ENCODE results near the gene BBOX1.
"Not testable (repeated sequence)": the region's sequence is repeated elsewhere in the genome, so short reads cannot be mapped to it uniquely, and the experiment has no call there.

BBOX1 gene, protein sequence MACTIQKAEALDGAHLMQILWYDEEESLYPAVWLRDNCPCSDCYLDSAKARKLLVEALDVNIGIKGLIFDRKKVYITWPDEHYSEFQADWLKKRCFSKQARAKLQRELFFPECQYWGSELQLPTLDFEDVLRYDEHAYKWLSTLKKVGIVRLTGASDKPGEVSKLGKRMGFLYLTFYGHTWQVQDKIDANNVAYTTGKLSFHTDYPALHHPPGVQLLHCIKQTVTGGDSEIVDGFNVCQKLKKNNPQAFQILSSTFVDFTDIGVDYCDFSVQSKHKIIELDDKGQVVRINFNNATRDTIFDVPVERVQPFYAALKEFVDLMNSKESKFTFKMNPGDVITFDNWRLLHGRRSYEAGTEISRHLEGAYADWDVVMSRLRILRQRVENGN

DNA sequence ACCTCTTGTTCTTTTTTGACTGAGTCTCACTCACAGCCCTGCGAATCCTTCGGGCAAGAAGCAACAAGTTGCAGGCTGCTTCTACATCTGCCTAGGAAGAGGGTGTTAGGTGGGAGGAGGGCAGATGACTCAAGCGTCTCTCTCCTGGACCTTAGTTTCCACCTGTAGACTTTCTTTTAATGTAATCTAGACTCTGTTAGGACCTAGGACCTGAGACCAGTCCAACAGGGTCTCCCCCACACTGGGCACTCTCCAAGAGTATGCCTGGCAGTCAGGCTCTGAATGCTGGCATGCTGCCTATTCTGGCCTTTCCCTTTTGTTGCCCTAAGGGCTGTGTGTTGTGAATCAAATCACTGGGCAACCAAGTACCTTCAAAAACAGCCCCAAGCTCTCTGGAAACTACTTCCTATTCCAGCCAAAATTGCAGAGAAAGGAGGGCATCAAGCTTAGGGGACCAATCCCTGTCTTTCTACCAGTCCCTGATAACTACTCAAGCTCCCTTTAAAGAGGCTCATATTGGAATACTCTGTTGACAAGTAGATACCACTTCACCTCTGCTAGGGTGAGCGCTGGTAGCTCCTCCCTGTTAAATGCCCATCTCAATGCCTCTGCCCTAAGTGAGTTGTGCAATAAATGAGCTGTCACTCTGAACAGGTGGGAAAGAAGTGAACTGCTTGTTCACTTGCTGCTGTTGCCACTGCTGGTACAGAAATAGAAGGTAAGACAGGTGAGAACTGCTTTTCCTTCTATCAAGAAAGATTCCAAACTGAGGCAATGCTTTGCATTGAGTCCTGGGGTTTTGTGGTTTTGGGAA lies at the start of gene BBOX1:
BBOX1 (plus strand) TSS at position 514 of the 814 bp plus-strand sequence. CDS start 14,616 bp downstream, outside the sequence.
- DNase-seq (ENCODE audit: low read depth in 2 of 2) = no peak

DNA sequence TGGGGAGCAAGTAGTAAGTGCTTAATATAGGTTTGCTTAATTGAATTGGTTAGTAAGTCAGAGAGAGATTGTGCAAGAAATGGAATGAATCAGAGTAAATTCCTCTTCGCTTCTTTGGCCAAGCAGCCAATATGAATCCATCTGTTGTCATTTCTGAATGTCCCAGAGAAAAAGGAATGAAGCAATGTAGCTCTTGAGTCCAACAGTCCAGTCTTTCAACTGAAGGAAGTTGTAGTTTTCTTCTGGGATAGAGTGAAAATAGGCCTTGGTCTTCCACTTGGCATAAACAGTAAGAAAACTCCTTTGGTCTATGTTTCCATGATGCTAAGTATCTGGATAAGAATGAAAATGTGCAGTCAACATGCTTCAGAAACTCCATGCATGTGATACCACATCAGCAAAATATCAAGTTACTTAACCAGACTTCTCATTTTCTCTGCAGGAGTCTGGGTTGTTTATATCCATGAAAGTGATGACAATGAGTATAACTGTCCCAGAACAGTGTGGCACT lies 48.5 kb upstream of the BBOX1 start:
- DNase-seq (ENCODE audit: low read depth in 2 of 2) = no peak

DNA sequence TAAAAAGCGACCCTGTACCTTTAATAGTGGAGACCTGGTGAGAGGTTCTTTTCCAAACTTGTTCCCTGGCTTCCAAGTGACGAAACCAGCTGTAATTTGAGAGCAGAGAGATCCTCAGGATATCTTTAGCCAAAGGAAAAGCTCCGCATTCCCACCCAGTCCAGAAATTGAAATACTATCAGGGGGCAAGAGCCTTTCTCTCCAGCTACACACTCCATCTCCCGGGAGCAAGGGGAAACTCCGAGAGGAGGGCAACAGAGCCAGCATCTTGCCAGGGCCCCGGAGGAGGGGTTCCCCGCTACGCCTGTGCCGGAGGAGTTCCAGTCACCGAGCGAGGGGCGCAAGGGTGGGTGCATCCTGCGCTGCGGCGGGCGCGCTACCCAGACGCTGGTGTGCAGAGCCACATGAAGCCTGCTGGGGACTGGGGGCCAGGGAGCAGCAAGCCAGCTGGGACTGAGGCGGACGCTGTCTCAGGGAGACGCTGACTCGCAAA lies 46.6 kb upstream of the BBOX1 start, which contains the start of gene FIBIN:
FIBIN (plus strand) TSS at position 148 of the 493 bp plus-strand sequence. CDS start 415 bp downstream, outside the sequence.
- DNase-seq (ENCODE audit: low read depth in 2 of 2) = no peak

DNA sequence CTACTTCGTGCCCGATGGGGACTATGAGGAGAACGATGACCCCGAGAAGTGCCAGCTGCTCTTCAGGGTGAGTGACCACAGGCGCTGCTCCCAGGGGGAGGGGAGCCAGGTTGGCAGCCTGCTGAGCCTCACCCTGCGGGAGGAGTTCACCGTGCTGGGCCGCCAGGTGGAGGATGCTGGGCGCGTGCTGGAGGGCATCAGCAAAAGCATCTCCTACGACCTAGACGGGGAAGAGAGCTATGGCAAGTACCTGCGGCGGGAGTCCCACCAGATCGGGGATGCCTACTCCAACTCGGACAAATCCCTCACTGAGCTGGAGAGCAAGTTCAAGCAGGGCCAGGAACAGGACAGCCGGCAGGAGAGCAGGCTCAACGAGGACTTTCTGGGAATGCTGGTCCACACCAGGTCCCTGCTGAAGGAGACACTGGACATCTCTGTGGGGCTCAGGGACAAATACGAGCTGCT lies 46.0 kb upstream of the BBOX1 start:
- DNase-seq (ENCODE audit: low read depth in 2 of 2) = no peak

DNA sequence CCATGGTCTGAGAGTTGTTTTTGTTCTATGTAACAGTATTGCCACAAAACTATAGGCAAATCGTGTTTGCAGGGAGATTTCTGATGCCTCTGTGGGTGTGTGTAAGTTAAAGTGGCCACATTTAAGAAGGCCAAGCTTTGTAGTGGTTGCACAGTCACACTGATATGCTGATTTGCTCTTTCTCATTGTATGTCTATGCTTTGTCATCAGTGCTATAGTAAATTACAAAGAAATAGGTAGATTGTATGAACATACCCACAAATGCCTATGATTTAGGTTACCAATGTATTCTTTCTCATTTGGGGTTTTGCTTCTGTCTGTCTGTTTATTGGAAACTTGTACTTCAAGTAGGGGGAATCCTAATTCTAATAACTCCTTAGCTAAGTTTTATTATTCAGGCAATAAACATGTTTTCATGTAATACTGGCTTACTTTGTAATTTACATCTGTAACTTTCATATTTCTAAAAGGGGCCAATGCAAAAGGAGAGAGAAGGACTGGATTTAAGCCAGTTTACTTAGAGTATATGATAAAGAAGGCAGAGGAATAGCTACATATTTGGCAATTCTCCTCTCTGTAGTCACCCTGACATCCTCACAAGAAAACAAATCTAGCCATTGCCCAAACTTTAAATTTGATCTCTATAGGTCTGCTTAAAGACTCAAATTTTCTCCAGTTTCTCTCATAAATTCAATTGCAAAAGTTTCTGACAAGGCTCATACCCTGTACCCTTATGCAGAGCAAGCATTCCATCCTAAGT lies 44.7 kb upstream of the BBOX1 start:
- no peak for DNase-seq (ENCODE audit: low read depth in 2 of 2)

DNA sequence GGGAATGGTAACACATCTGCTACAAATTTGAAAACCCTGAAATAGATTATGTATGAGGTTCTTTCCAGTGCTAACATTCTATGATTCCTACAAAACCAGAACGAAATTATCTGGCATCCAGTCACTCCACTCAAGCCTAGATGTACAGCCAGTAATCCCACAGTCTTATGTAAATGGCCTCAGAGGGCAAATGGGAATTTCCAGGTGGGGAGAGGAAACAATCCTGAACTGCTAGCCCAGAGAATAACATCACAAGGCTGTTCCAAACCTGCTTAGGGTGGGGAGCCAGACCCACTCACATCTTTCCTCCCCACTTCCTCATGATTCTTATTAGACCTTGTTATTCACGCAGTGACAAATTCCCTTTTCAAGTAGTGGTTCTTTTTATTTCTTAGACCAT lies 43.2 kb upstream of the BBOX1 start:
- no peak for DNase-seq (ENCODE audit: low read depth in 2 of 2)

DNA sequence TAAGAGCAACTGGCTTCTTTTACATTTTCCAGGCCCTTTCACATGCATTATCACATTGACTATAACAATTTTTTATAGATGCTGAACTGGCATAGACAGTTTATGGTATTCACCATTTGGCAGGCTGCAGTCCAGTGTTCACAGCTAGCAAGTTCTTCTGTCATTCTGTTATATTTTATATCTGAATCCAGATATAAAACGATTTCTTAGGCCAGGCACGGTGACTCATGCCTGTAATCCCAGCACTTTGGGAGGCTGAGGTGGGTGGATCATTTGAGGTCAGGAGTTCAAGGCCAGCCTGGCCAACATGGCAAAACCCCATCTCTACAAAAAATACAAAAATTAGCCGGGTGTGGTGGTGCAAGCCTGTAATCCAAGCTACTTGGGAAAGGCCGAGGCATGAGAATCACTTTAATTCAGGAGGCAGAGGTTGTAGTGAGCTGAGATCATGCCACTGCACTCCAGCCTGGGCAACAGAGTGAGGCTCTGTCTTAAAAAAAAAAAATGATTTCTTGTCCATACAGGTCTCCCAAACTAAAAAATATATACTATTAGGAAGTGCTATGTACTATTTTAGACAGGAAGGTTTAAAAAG lies 39.4 kb upstream of the BBOX1 start:
- not testable (repeated sequence) for DNase-seq (ENCODE audit: low read depth in 2 of 2)

DNA sequence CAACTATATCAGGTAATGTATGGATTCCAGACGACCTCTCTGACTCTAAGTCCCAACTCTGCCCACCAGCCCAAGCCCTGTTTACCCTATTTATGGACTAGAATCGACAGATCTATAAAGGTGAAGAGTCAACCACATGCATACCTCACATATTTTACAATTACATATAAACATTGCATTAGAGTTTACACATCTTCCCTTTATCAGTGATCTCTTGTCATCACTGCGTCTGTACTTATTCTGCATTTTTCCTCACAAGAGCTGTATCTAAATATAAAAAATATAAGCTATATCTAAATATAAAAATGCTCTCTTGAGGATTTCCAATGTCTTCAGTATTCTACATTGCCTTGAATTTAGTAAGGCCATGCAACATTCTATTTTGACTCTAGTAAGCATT lies 38.2 kb upstream of the BBOX1 start:
- no peak for DNase-seq (ENCODE audit: low read depth in 2 of 2)

DNA sequence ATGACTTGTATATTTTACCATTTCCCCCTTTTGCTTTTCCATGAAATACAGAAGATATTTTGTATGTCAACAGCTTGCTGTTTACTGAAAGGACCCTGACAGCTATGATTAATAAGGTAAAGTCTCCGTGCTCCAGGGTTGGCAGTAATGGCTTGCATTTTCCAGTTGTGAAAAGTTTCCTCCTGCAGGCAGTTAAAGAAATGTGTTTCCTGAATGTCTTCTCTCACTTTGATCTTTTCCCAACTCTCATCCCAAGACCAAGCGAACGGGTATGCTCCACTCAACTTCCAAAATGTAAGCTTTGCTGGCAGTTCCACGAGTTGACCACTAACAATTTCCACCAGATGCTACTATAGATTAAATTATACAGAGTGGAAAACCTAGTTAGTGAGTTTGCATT lies 37.8 kb upstream of the BBOX1 start:
- DNase-seq (ENCODE audit: low read depth in 2 of 2) = no peak

DNA sequence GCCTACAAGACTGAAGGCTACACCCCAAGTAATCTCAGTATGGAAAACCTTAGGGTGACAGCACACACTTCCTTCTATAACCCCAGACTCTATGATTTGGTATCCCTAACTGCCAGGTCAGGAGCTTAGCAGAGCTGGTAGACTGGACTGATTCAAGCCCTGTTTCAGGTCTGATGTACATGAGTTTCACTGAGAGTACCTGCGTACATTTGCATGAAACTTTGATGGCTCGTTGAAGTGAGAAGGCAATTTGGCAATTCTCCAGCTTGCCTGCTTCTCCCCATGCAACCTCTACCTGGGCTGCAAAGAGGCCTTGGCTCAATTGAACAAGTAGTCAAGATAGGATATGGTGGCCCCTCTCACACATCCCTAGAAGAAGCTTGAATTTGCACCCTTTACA lies 36.5 kb upstream of the BBOX1 start:
- no peak for DNase-seq (ENCODE audit: low read depth in 2 of 2)

DNA sequence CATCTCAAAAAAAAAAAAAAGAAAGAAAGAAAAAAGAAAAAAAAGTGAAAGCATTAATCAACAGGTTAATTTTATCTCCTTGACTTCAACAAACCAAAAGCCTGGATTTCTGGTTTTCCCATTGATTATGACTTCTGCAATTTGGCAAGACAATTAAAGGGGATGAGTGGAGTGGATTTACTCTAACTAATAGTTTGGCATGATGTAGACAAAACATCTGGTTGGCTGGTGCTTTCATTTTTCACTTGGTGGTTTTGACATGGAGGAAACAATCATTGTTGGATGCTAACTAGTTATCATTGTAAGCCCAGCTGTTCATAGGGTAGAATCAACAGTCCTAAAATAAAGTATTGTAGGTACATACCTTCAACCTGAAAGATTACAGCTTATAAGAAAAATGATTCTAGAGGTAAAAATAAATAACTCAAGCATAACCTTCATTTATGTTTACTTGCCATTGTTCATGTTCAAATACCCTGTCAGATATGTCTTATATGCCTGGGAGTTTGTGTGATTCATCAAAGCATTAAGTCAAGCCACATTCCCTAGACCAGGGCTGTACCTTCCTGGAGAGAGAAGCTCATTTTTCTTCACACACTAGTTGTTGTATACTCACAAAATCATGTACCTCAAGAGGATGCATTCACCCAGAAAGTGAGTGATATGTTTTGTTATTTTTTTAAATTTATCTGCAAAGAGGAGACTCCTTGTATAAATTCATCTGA lies 31.6 kb upstream of the BBOX1 start:
- no peak for DNase-seq (ENCODE audit: low read depth in 2 of 2)

DNA sequence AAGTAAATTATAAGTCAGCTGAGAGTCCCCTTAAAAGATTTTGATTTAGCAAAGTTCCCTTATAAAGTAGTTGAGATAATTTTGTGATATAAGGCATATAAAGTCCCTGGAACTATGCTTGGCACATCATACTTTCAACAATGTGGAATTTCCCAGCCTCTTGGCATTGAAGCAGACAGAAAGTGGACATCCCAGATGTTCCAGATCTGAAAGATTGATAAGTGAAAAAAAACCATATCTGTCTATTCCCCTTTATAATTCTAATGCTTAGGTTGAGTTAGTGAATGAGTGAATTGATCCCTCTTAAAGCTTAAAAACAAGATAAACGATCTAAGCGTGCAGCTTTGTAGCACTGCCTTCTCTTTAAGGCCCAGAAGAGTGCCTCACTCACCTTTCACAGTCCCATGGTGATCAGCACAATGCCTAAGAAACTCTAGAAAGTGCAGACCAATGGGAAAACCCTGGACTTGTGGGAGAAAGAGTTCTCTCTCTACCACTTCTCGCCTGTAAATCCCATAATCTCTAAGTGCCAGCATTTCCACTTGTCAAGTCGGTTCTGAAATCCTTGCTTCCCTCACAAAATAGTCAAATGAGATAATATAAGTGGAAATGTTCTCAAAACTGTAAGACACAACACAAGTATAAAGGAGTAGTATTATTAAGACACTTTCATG lies 28.9 kb upstream of the BBOX1 start:
- DNase-seq (ENCODE audit: low read depth in 2 of 2) = no peak

DNA sequence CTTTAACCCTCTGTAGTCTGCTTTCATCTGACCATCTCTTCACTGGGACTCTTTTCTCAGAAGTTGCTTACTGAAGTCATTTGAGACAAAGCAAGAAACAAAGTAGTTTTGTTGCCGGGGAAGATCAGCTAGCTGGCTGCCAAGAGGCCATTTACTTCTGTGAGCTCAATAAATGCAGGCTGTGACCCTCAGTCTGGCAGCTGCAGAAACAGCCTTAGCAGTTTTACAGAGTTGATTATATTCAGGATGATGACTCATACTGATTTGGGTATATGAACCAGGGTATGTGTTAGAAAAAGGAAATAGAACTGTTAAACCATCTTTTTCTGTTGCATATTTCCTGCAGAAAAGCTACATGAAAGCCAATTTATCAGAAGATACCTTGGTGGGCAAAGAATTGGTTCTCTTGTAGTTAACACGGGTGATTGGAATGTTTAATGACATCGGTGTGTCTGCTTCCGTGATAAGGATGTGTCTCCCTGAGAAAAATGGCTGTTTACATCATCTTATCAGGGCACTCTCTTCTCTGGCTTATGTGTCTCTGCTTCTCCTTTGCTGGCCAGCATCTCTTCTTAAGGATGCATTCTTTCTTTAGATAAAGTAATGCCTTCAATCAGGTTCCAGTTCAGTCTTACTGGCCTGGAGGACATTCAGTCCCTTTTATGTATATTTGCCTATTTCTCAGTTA lies 28.2 kb upstream of the BBOX1 start:
- no peak for DNase-seq (ENCODE audit: low read depth in 2 of 2)

DNA sequence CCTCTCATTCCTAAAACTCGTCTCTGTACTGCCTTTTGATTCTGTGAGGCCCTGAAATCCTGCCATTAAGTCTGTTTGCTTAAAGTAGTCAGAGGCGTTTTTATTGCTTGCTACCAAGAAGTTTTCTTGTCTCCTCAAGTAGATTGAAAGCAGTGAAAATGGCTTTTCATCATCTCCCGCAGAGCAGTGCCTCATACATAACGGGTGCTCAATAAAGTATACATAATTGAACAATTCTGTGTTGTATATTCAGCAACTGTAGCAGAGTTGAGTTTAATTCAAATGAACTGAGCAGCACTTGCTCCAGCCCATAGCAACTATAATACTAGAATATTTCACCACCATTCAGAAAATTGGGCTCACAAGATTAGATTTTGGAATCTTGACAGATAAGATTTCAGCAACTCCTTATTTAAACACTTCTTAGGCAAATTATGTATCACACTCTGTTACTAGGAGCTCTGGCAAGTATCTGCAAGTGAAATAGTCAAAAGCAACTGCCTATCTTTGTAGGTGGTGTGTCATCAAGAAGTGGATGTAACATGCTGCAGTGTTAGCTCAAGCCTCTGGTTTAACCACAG lies 26.7 kb upstream of the BBOX1 start:
- DNase-seq (ENCODE audit: low read depth in 2 of 2) = no peak

DNA sequence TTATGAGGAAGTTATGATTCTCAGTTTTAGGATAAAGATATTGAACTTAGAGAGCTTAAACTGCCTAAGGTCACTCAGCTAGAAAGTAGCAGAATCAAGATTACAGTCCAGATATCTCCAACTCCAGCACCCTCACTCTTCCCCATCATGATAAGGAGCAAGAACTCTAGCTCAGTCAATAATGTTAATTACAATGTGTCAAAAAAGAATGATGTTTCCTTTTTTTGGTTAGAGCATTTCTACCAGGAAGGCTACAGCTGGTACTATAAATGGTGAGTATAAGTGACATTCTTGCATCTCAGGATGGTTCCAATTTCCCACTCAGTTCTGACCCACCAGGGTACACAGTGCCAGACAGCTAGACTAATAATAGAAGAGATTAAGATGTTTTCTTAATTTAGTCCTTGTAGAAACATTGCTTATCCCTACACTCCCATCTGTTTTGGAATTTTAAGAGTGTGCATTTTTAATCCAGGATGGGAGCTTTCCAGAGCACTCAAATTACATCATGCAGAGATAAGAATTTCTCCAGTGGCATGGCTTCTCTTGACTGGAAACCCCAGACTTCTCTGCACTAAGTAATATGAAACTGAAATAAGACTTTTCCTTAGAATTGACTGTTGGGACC lies 21.6 kb upstream of the BBOX1 start:
- no peak for DNase-seq (ENCODE audit: low read depth in 2 of 2)

DNA sequence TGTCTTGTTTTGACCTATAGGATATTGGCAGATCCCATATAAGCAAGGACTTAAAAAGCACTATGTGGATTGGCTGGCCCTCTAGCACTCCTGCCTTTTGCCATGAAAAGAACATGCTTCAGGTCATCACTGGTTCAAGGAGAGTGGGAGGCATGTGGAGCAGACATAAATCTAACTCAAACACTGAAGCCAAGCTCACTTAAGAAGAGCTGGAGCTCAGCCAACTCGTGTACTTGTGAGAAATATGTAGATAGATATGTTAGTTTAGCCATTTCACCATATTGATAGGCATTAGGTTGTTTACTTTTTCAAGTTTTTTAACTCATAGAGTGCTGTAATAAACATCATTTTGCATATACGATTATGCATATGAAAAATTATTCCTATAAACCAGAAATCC lies 19.9 kb upstream of the BBOX1 start:
- no peak for DNase-seq (ENCODE audit: low read depth in 2 of 2)

DNA sequence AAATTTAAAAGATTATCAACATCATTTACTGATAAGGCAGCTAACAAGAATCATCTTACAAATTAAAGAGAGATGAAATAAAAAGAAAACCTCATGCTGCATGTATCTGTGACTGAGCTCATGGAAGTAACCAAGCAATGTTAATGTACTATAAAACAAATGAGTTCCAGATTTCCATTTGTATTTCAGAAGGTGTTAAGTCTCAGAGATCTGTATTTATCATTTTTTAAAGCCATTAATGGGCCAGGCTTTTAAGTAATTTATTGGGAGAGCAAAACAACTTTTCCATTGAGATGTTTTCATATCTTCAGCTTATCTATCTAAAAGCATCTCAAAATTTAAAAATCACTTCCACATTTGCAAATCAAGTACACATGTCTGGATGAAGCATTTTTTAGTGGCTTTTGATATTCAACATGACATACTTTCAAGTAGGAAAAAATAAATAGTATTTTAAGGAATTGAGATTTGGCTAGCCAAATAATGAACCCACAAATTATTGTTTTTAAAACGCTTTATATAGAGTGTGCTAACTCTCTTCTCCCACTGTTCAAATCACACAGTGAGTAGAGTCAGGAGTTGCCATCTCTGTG lies 17.9 kb upstream of the BBOX1 start:
- DNase-seq (ENCODE audit: low read depth in 2 of 2) = no peak

DNA sequence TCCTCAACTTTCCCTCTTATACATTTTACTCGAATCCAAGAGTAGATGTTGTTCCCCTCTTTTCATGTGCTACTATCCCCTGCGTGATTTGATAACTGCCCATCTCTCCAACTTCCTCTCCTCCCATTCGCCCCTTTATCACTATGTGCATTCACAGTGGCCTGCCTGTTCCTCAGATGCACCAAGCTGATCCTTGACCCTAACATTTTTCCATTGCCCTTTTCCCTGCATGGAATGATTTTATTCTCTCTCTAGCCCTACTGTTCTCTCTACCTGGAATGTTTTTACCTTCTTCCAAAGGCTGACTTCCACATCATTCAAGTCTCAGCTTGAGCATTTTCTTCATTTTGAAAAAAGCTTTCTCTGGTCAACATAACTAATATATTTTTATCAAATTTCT lies 15.8 kb upstream of the BBOX1 start:
- DNase-seq (ENCODE audit: low read depth in 2 of 2) = no peak

All from stimulated activated CD8-positive, alpha-beta memory T cell treated with anti-CD3 and anti-CD28 coated beads, Interleukin-2, amount 100 ng/mL, for 1 hour (primary cell).